ENCODE data around the gene GRM1.

Gene GRM1

GRCh38 chr6:146028851-146029572 is at the start of gene GRM1:
Gene GRM1, plus strand, starts transcription at chr6:146029062. Its CDS starts 456 bp downstream, at chr6:146029518.
- DNase-seq, result no peak

GRCh38 chr6:146009338-146009737 is 19.5 kb upstream of the GRM1 start:
- no peak for DNase-seq

- DNase-seq, result no peak
These were observed 14.6 kb upstream of the GRM1 start for GRCh38 chr6:146014233-146014632.

- no peak for DNase-seq
These were observed 11.2 kb upstream of the GRM1 start for GRCh38 chr6:146017672-146018071.

GRCh38 chr6:146026873-146027272 is 2.0 kb upstream of the GRM1 start:
- DNase-seq, result no peak

- no peak for DNase-seq
These were observed 1.1 kb upstream of the GRM1 start for GRCh38 chr6:146027586-146028251.

GRCh38 chr6:146028252-146028795 is 538 bp upstream of the GRM1 start:
- DNase-seq, result peak; percentile 59

- no peak for DNase-seq
These were observed 817 bp downstream of the GRM1 start for GRCh38 chr6:146029573-146030184.

- no peak for DNase-seq
These were observed 3.5 kb downstream of the GRM1 start for GRCh38 chr6:146032387-146032786.

- no peak for DNase-seq
These were observed 11.5 kb downstream of the GRM1 start for GRCh38 chr6:146040360-146040759.

GRCh38 chr6:146041282-146041681 is 12.4 kb downstream of the GRM1 start:
- DNase-seq, result peak; percentile 18

- no peak for DNase-seq
These were observed 18.5 kb downstream of the GRM1 start for GRCh38 chr6:146047371-146047770.

GRCh38 chr6:146050168-146050567 is 21.3 kb downstream of the GRM1 start:
- DNase-seq, result no peak

GRCh38 chr6:146056506-146056905 is 27.6 kb downstream of the GRM1 start:
- DNase-seq, result peak; percentile 6

GRCh38 chr6:146065690-146066089 is 36.8 kb downstream of the GRM1 start:
- peak; percentile 3 for DNase-seq

- DNase-seq, result no peak
These were observed 37.6 kb downstream of the GRM1 start for GRCh38 chr6:146066506-146066905.

GRCh38 chr6:146071781-146072180 is 42.9 kb downstream of the GRM1 start:
- no peak for DNase-seq

GRCh38 chr6:146077992-146078391 is 49.1 kb downstream of the GRM1 start:
- DNase-seq, result no peak

- DNase-seq, result no peak
These were observed 58.5 kb downstream of the GRM1 start for GRCh38 chr6:146087386-146087785.

GRCh38 chr6:146090474-146090873 is 61.6 kb downstream of the GRM1 start:
- DNase-seq, result no peak

- DNase-seq, result no peak
These were observed 64.3 kb downstream of the GRM1 start for GRCh38 chr6:146092961-146093686.

GRCh38 chr6:146095481-146095880 is 66.6 kb downstream of the GRM1 start:
- DNase-seq, result no peak

GRCh38 chr6:146097586-146097985 is 68.7 kb downstream of the GRM1 start:
- no peak for DNase-seq

Measured in suppressor macrophage treated with lipopolysaccharide for 4 hours (primary cell).